ENCODE results near the gene PVALEF. TPM values are rescaled to one million over a fixed set of nuclear protein-coding genes. Genes with fewer than 3 reads are reported as not detected.

Gene PVALEF
- total and polyA plus RNA-seq, 9 donors: not detected

DNA sequence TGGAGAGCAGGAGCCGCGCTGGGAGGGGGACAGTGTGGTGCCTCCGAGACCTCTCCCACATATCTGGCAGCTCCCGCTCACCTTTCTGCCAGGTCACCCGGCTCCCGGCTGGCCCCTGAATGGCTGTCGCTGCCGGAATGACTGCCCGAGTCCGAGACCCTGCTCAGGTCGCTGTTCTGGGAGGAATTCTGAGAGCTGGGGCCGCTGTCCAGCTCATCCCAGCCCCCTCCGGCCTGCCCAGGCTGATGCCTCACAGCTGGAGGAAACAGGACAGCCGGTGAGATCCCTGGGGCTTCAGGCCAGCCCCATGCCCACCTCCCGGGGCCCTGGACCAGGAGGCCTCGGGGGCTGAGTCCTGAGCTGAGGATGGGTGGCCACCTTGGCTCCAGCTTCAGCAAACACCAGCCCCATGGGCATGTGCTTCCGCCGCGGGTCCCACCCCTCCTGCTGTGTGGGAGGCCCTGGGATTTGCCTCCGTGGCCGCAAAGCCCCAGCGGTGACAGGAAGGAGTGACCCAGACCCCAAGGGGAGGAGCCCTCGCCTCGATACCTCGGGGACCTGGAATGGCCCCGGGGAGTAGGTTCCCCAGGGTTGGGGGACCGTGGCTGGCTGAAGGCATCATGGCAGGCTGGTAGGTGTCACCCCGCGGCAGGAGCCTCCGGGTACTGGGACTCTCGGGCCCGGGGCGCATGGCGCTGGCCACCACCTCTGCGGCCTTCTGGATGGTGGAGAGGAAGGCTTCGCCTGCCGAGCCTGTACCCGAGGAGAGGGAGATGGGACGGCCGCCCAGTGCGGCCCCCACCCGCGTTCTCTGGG, 66.7 kb downstream of the PVALEF start:
- Histone ChIP-seq H3K4me3 (no peak overlapping the region), H3K36me3 (no peaks in the 10 kb centered on the region), H3K4me1 (ENCODE audit: insufficient read depth) (no peaks in the 10 kb centered on the region), H3K27me3 (no peaks in the 10 kb centered on the region), H3K9me3 (no peaks in the 10 kb centered on the region), H3K27ac (no peak overlapping the region)
- intact Hi-C loops (cut with DNase I): loop anchor here in 2 of 4 donors (5.0 to 10.0 kb wide), 2 partner anchors 90 to 237 kb away; partner anchors contain the start of gene CHMP6 (in 1 of the 2)
- no peak for DNase-seq
- WGBS, 3 donors: 75 to 83% (median 77%) methylated on average over 29 to 43 of the region's 43 CpGs
- TF ChIP-seq CTCF (IDR thresholded peaks at IDR 0.05): no peak
- TF ChIP-seq POLR2A (IDR thresholded peaks at IDR 0.05): no peak
- no peak for TF ChIP-seq EP300 (IDR thresholded peaks at IDR 0.05)

MicroRNAs encoded within 50 kb of the gene (microRNA counts, 767-probe panel; counts per million panel counts)
- 530 counts per million, percentile 78 among the panel's probes with 10 or more counts for microRNA hsa-miR-1250
- microRNA hsa-miR-338-3p: 2,362 counts per million, percentile 82 among the panel's probes with 10 or more counts
- 530 counts per million, percentile 78 among the panel's probes with 10 or more counts for microRNA hsa-miR-338-5p
- microRNA hsa-miR-657: 530 counts per million, percentile 78 among the panel's probes with 10 or more counts

Small RNA genes within 50 kb of the gene (microRNA-seq; reads per million reads assigned to microRNA genes)
- gene MIR1250 (0 to 0.16 (median 0) reads per million in 3 donors), gene MIR3065 (0 reads per million in 3 donors), gene MIR338 (0 reads per million in 3 donors), gene MIR657 (0 reads per million in 3 donors)

Small RNA genes within 50 kb of the gene (small RNA-seq; reads per million reads assigned to genes)
- gene MIR1250 (not detected), gene MIR3065 (0.30 reads per million), gene MIR657 (not detected)

Other genes starting within 250 kb of the PVALEF start
- 10 to 100 TPM; 18.5 to 29.7 (median 26.5) TPM for gene CHMP6, start 173.7 kb upstream of the PVALEF start, total RNA-seq
- 10 to 100 TPM; 25.6 to 27.5 TPM for gene CHMP6, start 173.7 kb upstream of the PVALEF start, polyA plus RNA-seq
- 10 to 100 TPM; 13.8 to 80.6 (median 30.1) TPM for gene BAIAP2, start 130.4 kb upstream of the PVALEF start, total RNA-seq
- 10 to 100 TPM; 12.0 to 21.5 TPM for gene BAIAP2, start 130.4 kb upstream of the PVALEF start, polyA plus RNA-seq
- gene AATK, start 714 bp downstream of the PVALEF start, total RNA-seq: 1 to 10 TPM in 5 of 7 donors, under 1 TPM in 2; 0.23 to 3.1 (median 1.7) TPM
- gene AATK, start 714 bp downstream of the PVALEF start, polyA plus RNA-seq: 1 to 10 TPM in 1 of 2 donors, under 1 TPM in 1; 0.33 to 1.5 TPM
- gene CEP131, start 57.5 kb downstream of the PVALEF start, total RNA-seq: 10 to 100 TPM in 3 of 7 donors, 1 to 10 TPM in 4; 5.5 to 10.7 (median 8.8) TPM
- 1 to 10 TPM in 1 of 2 donors, under 1 TPM in 1; 0.22 to 9.9 TPM for gene CEP131, start 57.5 kb downstream of the PVALEF start, polyA plus RNA-seq
- gene TEPSIN, start 73.5 kb downstream of the PVALEF start, total RNA-seq: 10 to 100 TPM; 15.8 to 30.2 (median 25.3) TPM
- 10 to 100 TPM in 1 of 2 donors, 1 to 10 TPM in 1; 2.5 to 21.8 TPM for gene TEPSIN, start 73.5 kb downstream of the PVALEF start, polyA plus RNA-seq
- 10 to 100 TPM; 26.6 to 66.3 (median 33.9) TPM for gene NDUFAF8, start 73.8 kb downstream of the PVALEF start, total RNA-seq
- 10 to 100 TPM; 14.6 to 53.4 TPM for gene NDUFAF8, start 73.8 kb downstream of the PVALEF start, polyA plus RNA-seq
- gene SLC38A10, start 129.8 kb downstream of the PVALEF start, total RNA-seq: 10 to 100 TPM; 46.6 to 75.7 (median 68.8) TPM
- 10 to 100 TPM; 11.5 to 57.7 TPM for gene SLC38A10, start 129.8 kb downstream of the PVALEF start, polyA plus RNA-seq
- gene BAHCC1, start 229.9 kb downstream of the PVALEF start, total RNA-seq: 10 to 100 TPM in 6 of 7 donors, 1 to 10 TPM in 1; 7.6 to 31.9 (median 24.2) TPM
- 10 to 100 TPM in 1 of 2 donors, 1 to 10 TPM in 1; 1.9 to 16.0 TPM for gene BAHCC1, start 229.9 kb downstream of the PVALEF start, polyA plus RNA-seq